ENCODE measurements around the gene LRRFIP2.
"Not testable (repeated sequence)": the region's sequence is repeated elsewhere in the genome, so short reads cannot be mapped to it uniquely, and the experiment has no call there.

LRRFIP2 gene, protein sequence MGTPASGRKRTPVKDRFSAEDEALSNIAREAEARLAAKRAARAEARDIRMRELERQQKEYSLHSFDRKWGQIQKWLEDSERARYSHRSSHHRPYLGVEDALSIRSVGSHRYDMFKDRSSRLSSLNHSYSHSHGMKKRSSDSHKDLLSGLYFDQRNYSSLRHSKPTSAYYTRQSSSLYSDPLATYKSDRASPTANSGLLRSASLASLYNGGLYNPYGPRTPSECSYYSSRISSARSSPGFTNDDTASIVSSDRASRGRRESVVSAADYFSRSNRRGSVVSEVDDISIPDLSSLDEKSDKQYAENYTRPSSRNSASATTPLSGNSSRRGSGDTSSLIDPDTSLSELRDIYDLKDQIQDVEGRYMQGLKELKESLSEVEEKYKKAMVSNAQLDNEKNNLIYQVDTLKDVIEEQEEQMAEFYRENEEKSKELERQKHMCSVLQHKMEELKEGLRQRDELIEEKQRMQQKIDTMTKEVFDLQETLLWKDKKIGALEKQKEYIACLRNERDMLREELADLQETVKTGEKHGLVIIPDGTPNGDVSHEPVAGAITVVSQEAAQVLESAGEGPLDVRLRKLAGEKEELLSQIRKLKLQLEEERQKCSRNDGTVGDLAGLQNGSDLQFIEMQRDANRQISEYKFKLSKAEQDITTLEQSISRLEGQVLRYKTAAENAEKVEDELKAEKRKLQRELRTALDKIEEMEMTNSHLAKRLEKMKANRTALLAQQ

DNA sequence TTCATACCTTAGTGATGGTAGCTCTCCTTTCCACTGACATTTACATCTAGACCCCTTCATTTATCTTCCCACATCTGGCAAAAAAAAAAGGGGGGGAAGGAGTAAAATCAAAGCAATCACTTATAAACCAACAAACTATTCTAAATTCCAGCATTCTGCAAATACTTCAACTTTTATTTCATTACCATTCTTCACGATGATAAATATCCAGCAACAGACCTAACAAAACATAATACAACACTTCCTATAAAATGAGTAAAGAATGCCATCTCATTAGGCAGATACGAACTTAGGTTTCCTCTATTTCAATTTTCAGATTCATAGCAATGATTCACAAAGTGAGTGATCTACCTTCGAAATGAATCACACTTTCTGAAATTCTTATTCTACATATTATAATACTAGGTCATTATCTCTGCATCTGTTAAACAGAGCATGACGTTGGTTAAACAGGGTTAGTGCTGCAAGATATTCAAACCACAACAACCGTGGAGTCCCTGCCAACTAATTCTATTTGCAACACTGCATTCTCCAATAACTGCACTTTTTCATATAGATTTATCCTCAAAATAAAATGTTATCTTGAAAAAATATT is at the start of gene LRRFIP2:
LRRFIP2 (minus strand) TSS at position 51 of the 595 bp plus-strand sequence. CDS start 25,599 bp downstream, outside the sequence.
- no peak for DNase-seq

DNA sequence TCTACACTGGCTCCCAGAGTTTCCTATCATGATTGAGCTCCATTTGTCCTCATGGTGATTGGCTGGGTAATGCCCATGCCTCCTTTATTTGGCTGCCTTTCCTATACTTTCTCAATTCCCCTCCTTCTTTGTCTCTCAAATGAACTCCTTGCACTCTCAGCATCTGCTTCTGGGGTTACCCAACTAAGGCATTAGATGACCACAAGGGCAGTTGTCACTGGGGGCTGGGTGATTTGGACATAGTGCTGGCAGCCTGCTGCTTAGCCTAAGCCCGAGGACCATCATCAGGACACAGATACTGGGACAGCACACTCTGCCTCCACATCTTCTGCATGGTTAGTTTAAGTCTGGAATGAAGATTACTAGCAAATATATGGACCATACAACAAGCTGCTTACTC is 49.2 kb upstream of the LRRFIP2 start:
- no peak for DNase-seq

DNA sequence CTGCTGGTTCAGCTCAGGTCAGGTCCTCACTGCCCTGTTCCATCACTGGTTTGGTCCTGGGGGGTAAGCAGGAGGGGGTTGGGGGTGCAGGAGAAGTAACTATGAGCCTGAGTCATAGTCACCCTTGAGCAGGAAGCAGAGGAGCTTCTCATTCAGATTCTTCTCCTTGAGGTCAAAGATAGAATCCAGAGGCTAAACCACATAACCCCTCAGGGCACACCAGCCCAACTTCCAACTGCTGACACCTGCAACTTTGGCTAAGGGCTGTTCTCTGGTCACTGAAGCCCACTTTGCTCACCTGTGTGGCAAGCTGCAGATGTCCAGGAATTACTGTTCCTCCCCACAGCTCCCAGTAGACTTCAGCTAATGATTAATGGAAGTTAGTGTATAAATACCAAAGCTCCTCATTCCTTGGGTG is 48.8 kb upstream of the LRRFIP2 start:
- DNase-seq: no peak

DNA sequence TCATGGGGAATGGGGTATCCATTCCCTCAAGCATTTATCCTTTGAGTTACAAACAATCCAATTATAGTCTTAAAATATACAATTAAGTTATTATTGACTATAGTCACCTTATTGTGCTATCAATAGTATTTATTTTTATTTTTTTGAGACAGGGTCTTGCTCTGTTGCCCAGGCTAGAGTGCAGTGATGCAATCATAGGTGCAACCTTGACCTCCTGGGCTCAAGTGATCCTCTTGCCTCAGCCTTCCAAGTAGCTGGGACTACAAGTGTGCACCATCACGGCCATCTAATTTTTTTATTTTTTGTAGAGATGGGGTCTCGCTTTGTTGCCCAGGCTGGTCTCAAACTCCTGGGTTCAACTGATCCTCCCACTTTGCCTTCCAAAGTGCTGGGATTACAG is 48.2 kb upstream of the LRRFIP2 start:
- DNase-seq: not testable (repeated sequence)

DNA sequence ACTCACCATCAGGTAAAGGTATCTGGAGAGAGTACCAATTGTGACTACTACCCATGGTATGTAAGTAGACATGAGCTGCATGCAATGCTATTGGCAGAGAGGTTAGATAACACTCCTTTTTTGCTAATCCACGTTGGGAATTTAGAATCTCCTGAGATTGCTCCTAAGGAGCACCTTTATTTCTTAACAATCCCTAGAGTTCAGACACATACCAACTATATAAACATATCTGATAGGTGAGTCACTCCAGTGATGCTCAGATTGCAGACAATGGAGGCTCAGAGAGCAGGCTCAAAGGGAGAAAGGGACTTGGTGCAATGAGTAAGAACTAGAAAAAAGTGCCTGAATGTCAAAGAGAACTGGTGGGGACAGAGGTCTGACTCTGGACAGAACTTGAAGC is 47.0 kb upstream of the LRRFIP2 start:
- no peak for DNase-seq

DNA sequence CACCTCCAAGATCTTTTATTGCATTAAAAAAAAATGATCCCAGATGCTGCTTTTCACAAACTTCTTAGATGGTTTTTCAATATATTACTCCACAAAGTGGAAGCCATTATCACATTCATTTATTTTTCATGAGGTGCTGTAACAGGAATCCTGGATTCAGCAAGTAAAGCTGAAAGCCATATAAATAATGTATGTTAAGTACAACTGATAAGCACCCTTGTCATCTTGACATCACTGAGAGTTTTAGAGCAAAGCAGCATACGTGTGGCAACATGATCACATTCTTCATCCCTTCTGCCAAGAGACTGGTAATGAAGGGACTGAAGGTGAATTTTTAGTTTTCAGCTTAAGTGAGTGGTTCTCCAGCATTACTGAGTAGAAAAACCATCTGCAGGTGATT is 44.9 kb upstream of the LRRFIP2 start:
- DNase-seq: no peak

DNA sequence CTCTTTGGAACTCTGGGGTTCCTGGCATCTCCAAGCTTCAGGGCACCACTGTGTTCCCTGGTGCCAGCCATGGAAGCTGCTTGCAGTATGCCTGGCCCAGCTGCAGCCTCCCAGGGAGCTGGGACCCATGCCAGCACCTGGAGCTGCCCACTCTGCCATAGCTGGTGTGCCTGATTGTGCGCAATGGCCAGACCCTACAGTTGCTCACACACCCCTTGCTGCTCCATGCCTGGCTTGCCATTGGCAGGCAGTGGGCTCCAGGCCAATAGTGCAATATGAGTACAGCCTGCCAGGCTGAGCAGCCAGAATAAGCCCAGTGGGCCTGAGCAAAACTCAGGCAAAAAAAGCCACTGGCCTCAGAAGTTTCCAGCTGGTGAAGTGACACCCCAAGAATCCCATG is 43.8 kb upstream of the LRRFIP2 start:
- DNase-seq: no peak

DNA sequence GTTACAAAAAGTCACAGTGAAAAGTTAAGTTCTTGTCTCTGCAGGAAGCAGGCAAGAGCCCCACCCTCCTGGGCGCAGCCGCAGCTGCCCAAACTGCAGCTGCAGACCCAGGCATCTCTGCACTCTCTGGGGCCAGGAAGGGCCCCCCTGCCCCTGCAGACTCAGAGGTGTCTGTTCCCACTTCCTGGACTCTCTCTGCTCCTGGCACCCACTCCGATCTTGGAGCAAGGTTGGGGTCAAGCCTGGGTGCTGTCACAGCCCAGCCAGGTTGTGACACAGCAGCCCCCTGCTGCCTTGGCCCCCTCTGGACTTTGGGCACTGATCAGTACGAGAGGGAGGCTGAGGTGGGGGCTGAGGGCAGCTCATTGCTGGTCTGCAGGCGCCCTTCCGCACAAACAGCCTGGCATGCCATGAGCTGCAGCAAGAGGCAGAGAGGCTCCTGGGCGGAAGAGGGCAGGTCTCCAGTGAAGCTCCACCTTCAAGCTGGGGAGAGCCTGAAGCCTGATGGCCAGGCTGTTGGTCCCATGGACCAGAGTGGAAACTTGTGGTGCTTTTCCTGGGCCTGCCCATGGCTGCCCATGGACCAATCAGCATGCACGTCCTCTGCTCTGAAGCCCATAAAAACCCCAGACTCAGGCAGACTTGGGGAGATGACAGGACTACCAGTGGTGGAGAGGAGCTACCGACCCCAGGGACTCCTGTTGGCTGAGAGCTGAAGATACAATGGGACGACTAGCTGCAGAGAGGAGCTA is 42.9 kb upstream of the LRRFIP2 start:
- DNase-seq: peak; percentile 19

DNA sequence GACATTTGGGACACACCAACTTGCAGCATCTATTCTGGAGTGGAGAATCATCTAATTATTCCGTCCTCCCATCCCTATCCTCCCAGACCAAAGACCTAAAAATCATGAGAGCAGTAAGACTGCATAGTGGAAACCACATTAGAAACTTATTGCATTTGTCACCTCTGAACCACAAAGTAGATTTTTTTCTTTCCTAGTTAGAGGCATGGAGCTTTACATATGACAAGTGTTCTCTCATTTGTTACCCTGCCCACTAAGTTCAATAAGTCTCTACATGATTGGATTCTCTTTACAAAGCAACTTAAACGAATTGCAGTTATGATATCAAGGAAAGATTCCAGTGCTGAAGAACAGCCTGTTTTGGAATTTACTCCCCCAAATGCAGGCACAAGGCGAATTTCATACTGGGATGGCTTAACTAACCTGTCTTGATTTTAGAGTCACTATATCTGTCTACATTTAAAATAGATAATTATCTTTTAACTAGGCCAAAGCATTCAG is 42.3 kb upstream of the LRRFIP2 start:
- DNase-seq: no peak

DNA sequence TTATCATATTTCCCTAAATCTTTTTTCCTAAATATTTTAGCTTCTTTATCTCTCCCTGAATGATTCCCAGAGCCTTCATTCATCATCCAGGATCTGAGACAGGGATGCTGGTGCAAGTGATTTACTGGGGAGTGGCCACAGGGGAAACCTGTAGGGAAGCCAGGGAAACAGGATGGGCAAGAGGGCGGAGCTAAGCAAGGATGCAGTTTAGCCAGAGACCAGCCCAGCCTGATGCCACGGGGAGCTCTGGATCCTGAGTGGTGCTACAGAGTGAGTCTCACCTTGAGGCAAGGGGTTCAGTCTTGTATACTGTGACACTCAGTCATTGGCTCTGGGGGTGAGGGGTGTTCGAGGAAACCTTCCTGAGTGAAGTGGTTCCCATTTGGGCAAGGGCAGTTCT is 39.7 kb upstream of the LRRFIP2 start:
- DNase-seq: no peak

DNA sequence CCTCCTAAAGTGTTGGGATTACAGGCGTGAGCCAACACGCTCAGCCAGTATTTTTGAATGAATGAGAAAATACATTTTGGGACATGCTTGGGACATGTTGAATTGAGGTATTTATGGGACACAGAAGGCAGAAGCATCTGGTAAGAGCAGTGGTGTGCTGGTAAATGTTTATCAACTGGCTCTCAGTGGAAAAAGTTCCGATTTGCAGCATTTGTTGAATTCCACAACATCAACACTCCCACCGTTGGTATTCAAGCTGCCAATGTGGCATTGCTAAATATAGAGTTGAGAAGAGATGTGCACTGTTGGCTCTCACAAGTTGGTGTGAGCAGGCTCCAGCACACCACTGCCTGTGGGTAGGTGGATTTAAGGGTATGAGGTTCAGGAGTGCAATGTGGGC is 35.8 kb upstream of the LRRFIP2 start:
- no peak for DNase-seq

DNA sequence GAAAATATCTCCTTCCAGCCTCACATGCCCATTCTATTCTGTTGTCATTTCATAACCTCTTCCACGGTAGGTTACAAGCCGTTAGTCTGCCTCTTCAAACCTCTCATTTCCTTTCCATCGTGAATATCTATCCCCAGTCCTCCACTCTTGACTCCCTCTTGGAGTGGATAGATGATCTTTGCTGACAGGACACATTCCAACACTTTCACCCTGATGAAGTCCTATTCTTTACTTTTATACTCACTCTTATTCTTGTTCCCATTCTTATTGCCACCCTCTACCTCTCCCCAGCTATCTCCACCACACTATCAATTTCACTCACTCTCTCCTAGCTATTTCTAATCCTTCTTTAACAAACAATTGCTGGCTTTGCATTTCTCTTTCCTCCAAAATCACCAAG is 34.2 kb upstream of the LRRFIP2 start:
- not testable (repeated sequence) for DNase-seq

DNA sequence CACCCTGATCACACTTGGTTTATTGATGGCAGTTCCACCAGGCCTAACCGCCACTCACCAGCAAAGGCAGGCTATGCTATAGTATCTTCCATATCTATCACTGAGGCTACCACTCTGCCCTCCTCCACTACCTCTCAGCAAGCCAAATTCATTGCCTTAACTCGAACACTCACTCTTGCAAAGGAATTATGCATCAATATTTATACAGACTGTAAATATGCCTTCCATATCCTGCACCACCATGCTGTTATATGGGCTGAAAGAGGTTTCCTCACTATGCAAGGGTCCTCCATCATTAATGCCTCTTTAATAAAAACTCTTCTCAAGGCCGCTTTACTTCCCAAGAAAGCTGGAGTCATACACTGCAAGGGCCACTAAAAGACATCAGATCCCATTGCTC is 33.6 kb upstream of the LRRFIP2 start:
- not testable (repeated sequence) for DNase-seq

DNA sequence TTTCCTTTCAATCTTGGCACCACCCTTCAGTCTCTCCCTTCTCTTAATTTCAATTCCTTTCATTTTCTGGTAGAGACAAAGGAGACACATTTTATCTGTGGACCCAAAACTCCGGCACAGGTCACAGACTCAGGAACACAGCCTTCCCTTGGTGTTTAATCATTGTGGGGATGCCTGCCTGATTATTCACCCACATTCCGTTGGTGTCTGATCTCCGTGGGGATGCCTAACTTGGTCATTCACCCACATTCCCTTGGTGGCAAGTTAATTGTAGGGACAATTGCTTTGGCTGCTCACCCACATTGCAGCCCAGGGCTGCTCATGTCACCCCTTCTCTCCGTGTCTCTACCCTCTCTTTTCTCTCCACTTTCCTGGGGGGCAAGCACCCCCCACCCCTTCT is 31.7 kb upstream of the LRRFIP2 start:
- not testable (repeated sequence) for DNase-seq

DNA sequence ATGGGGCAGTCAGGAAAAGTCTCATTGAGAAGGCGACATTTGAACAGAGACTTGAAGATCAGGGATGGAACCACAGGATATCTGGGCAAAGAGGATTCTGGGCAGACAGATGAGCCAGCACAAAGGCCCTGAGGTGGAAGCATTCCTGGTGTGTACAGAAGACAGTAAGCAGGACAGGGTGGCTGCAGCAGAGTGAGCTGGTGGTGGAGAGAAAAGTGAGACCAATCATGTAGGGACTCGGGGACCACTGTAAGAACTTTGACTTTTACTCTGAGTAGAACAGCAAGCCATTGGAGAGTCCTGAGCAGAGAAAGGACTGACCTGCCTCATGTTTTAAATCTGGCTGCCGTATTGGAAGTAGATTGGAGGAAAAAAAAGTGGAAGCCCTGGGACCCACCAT is 29.9 kb upstream of the LRRFIP2 start:
- DNase-seq: no peak

DNA sequence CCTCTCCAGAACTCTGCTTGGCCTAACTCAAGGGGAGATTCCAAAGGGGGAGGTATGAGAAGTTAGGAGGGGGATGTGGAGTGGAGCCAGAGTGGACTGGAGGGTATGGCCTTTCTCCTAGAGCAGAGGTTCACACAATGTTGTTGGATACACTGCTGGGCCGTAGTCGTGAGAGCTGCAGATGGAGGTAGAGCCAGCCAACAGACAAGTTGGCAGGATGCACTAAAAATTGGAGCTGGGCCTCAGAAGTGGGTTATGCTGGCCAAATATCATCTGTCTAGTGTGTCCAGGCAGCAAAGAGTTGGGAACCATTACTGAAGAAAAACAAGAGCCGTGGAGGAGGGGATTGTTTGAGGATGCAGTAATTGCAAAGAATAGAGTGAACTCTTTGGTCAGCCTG is 27.7 kb upstream of the LRRFIP2 start:
- no peak for DNase-seq

DNA sequence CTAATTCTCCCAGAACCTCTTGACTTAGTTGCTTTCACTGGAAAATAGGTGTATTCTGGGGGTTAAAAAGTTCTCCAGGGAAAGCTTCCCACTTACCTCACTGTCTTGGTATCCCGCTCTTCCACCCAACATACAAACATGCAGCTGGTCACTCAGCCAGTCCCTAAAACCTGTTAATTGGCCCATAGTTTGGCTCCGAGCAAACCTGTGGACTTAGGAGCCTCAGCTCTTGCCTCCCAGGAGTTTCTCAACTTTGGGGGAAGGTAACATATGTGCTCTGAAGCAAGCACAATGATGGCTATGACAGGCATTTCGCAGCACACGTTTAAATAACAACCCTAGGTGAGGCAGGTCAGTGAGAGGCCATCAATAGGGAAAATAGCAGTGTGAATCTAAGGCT is 25.8 kb upstream of the LRRFIP2 start:
- DNase-seq: no peak

DNA sequence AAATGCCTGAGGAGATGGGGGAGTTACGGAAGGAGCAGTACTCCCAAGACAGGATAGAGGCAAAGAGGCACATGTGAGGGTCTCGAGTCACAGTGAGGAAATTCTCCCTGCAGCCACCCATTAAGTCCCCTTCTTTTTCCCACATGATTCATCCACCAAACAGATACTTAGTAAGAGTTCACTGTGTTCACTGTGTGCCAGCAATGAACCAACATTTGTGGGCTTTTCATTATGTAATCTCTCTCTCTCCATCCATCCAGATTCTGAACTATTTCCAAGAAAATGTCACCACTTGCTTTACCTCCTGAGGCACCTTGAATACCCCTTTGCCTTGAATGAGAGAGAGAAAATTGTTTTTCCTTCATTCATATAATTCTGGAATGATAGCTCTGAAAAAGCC is 24.6 kb upstream of the LRRFIP2 start:
- no peak for DNase-seq

DNA sequence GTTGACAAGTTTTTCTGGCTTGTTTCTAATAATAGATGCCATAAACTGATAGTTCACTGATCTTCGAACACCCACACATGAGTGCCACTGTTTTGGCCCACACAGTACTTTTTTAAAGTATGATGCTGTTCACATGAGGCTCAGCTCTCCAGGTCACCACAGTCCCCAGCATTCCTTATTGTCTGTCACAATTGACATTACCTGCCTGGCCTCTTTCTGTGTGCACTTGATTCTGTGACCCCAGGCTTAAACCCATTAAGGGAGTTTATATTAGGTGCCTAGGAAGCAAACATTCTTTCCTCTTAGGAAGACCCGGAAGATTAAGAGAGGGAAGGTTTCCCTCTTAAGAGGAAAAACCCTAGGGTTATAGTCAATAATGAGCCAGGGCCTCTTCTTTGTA is 24.2 kb upstream of the LRRFIP2 start:
- no peak for DNase-seq

DNA sequence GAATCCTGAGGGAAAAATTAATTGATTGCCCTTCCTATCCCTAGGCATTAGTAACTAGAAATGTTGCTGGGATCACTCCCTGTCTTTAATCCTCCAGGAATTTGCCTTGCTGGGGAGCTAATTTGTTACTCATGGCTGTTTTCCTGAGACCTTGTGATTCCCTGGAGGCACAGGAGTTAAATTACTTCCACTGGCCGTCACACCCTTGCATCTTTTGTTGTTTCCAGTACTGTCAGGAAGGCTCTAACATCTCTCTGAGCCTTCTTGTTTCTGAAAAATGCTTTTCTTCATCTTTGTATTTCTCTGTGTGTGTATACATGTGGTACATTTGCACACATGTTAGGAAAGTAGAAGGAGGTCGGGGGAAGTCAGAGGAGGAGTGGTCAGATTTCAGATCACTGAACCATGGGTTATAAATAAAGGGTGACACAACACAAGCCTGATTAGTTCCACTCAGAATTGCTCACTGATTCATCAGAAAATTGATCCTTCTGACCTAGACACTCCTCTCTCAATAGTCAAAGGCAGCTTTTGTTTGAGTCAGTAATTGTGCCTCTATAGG is 23.5 kb upstream of the LRRFIP2 start:
- DNase-seq: no peak

DNA sequence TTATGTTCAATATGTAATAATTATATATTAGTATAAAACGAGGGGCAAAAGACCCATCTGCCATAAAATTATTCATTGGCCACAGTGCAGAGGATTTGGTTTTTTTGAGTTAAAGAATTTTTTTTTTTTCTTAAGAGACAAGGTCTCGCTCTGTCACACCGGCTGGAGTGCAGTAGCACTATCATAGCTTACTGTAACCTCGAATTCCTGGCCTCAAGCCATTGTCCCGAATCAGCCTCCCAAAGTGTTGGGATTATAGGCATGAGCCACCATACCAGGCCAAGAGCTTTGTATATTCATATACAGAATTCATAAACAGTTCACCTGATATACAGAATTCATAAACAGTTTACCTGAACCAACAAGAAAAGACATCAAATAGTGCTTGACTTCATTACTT is 20.2 kb upstream of the LRRFIP2 start:
- DNase-seq: no peak

DNA sequence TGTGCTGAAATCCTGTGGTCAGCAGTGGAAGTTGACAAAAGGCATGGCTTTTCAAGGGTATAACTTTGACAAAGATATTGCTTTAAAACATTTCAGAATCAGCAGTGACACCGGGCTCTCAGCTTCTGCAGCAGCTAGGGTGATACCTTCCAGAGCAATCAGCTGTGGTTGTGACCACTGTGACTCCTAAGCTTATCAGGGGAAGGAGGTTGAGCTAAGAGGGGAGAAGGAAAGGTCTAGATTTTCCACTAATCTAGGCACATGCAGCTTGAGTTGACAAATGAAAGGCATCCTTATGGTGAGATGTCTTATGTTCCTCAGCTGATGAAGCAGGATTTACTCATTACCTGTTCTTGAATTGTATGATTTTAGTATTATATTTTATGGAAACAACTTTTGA is 16.3 kb upstream of the LRRFIP2 start:
- no peak for DNase-seq

DNA sequence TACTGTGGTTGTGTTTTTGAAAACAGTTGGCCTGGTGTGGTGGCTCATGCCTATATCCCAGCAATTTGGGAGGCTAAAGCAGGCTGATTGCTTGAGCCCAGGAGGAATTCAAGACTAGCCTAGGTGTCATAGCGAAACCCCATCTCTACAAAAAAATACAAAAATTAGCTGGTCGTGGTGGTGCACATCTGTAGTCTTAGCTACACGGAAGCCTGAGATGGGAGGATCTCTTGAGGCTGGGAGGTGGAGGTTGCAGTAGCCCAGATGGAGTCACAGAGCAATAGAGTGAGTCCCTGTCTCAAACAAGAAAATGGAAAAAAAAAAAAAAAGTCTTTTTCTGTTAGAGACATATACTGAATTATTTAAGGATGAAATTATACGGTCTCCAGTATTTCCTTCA is 14.7 kb upstream of the LRRFIP2 start:
- DNase-seq: no peak

All from CD4-positive, alpha-beta T cell treated with Interleukin-15 for 1 hour (primary cell).